KMS-11 (cell line): ENCODE results near the gene MRPL10.

Source experiments
- H2AFZ ChIP-seq: fragments of 200-600 bp; sonication (generic); 2 replicates; pipeline ENCODE4 v1.6.1; 2016; ENCODE audit warnings: antibody characterized with exemption, mixed run types, low read depth
- H3K27ac ChIP-seq: fragments of 200-600 bp; sonication (generic); 2 replicates; pipeline ENCODE4 v1.6.1; 2016; ENCODE audit warnings: mild to moderate bottlenecking, mixed run types
- H3K27me3 ChIP-seq: fragments of 200-600 bp; sonication (generic); 2 replicates; pipeline ENCODE4 v1.6.1; 2017; ENCODE audit warnings: mild to moderate bottlenecking, low read depth, mixed run types, moderate library complexity; ENCODE audit not compliant: insufficient read depth
- H3K36me3 ChIP-seq: fragments of 200-600 bp; sonication (generic); 2 replicates; pipeline ENCODE4 v1.6.1; 2017; ENCODE audit warnings: mild to moderate bottlenecking, mixed run types; ENCODE audit not compliant: insufficient read depth
- H3K4me1 ChIP-seq: fragments of 200-600 bp; sonication (generic); 2 replicates; pipeline ENCODE4 v1.6.1; 2016; ENCODE audit warnings: mild to moderate bottlenecking, low read depth, mixed run types; ENCODE audit not compliant: poor library complexity, severe bottlenecking
- H3K4me2 ChIP-seq: fragments of 200-600 bp; sonication (generic); 2 replicates; pipeline ENCODE4 v1.7.0; 2016; ENCODE audit warnings: mild to moderate bottlenecking, mixed run types
- H3K4me3 ChIP-seq: fragments of 200-600 bp; sonication (generic); IDR thresholded peaks from 2 replicates; pipeline ENCODE4 v1.6.1; 2017; ENCODE audit warnings: low read depth, low read length, mixed read lengths; ENCODE audit not compliant: insufficient read depth
- H3K79me2 ChIP-seq: fragments of 200-600 bp; sonication (generic); 2 replicates; pipeline ENCODE4 v1.6.1; 2016; ENCODE audit warnings: low read depth, mixed run types; ENCODE audit not compliant: insufficient read depth
- H3K9ac ChIP-seq: fragments of 200-600 bp; sonication (generic); 2 replicates; pipeline ENCODE4 v1.6.1; 2016; ENCODE audit warnings: mild to moderate bottlenecking, mixed run types
- H4K20me1 ChIP-seq: fragments of 200-600 bp; sonication (generic); 2 replicates; pipeline ENCODE4 v1.6.1; 2016; ENCODE audit warnings: mild to moderate bottlenecking, mixed run types; ENCODE audit not compliant: insufficient read depth
- CTCF ChIP-seq: fragments of 200-600 bp; sonication (generic); conservative IDR thresholded peaks from 2 replicates; pipeline ENCODE4 v1.6.1; 2017; ENCODE audit warnings: low read depth, mild to moderate bottlenecking, antibody characterized with exemption, low read length, moderate library complexity, mixed read lengths

The MRPL10 gene

GRCh38 chr17:47785538-47786123 lies 45.7 kb downstream of the MRPL10 start:
- no peaks in the 10 kb centered on the region for H4K20me1 ChIP-seq
- TF ChIP-seq CTCF, result no peak
- H2AFZ ChIP-seq, result no peak overlapping the region
- H3K79me2 ChIP-seq, result no peaks in the 10 kb centered on the region
- H3K4me1 ChIP-seq, result no peaks in the 10 kb centered on the region
- no peak overlapping the region for H3K4me3 ChIP-seq
- peaks cover 37% of the 10 kb centered on the region for H3K27me3 ChIP-seq
- no peak overlapping the region for H3K4me2 ChIP-seq
- no peak overlapping the region for H3K9ac ChIP-seq
- no peak overlapping the region for H3K27ac ChIP-seq
- H3K36me3 ChIP-seq, result no peaks in the 10 kb centered on the region

- no peak overlapping the region for H3K27ac ChIP-seq
- H3K79me2 ChIP-seq, result no peaks in the 10 kb centered on the region
- H3K4me1 ChIP-seq, result no peaks in the 10 kb centered on the region
- H3K9ac ChIP-seq, result no peak overlapping the region
- H3K4me2 ChIP-seq, result no peak overlapping the region
- no peak overlapping the region for H2AFZ ChIP-seq
- TF ChIP-seq CTCF, result no peak
- no peak overlapping the region for H3K4me3 ChIP-seq
- H3K27me3 ChIP-seq, result peaks cover 31% of the 10 kb centered on the region
- H4K20me1 ChIP-seq, result no peaks in the 10 kb centered on the region
- no peaks in the 10 kb centered on the region for H3K36me3 ChIP-seq
Measured at GRCh38 chr17:47781397-47781796, 49.9 kb downstream of the MRPL10 start.

GRCh38 chr17:47778184-47778635 lies 53.1 kb downstream of the MRPL10 start:
- no peaks in the 10 kb centered on the region for H4K20me1 ChIP-seq
- H3K4me2 ChIP-seq, result no peak overlapping the region
- H3K27me3 ChIP-seq, result peaks cover 29% of the 10 kb centered on the region
- no peak for TF ChIP-seq CTCF
- H2AFZ ChIP-seq, result no peak overlapping the region
- H3K4me3 ChIP-seq, result no peak overlapping the region
- no peaks in the 10 kb centered on the region for H3K36me3 ChIP-seq
- H3K9ac ChIP-seq, result no peak overlapping the region
- H3K79me2 ChIP-seq, result no peaks in the 10 kb centered on the region
- H3K4me1 ChIP-seq, result no peaks in the 10 kb centered on the region
- H3K27ac ChIP-seq, result no peak overlapping the region

- Histone ChIP-seq H3K4me1 (no peaks in the 10 kb centered on the region), H4K20me1 (no peaks in the 10 kb centered on the region), H3K79me2 (no peaks in the 10 kb centered on the region), H3K4me3 (no peak overlapping the region), H3K36me3 (no peaks in the 10 kb centered on the region), H3K4me2 (no peak overlapping the region), H3K27ac (no peak overlapping the region), H2AFZ (no peak overlapping the region), H3K9ac (no peak overlapping the region), H3K27me3 (peaks cover 18% of the 10 kb centered on the region)
- peak; percentile 85 for TF ChIP-seq CTCF
Measured at GRCh38 chr17:47776330-47777197, 54.8 kb downstream of the MRPL10 start.
